ENCODE results near the gene EPN1. TPM values are rescaled to one million over a fixed set of nuclear protein-coding genes. Genes with fewer than 3 reads are reported as not detected.

Gene EPN1
- total RNA-seq, 2 donors from 2014 or later = 148 to 149 TPM

DNA sequence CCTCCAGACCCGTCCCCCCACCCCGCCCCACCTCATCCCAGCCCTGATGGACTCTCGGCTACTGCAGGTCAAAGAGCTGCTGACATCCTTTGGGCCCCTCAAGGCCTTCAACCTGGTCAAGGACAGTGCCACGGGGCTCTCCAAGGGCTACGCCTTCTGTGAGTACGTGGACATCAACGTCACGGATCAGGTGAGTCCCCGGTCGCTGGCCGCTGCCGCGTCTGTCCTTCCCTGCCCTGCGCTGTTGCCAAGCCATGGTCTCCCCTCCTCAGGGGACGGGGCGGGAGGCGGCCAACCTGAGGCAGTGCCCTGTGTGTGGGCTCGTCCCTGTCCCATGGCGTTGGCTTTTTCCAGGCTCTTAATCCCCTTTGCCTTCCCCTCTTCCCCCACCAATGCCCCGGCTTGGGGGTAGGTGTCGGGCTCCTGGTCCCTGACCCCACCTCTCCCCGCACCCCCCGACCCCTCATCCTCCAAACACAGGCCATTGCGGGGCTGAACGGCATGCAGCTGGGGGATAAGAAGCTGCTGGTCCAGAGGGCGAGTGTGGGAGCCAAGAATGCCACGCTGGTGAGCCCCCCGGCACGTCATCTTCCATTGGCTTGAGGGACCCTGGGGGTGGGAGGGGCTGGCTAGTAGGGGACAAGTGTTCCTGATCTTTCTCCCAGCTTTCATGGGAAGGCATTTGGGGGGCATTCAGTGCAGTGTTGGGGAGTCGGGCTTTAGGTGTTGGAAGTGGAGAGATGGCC, 6.2 kb upstream of the EPN1 start:
- TF ChIP-seq, protein P1, sequence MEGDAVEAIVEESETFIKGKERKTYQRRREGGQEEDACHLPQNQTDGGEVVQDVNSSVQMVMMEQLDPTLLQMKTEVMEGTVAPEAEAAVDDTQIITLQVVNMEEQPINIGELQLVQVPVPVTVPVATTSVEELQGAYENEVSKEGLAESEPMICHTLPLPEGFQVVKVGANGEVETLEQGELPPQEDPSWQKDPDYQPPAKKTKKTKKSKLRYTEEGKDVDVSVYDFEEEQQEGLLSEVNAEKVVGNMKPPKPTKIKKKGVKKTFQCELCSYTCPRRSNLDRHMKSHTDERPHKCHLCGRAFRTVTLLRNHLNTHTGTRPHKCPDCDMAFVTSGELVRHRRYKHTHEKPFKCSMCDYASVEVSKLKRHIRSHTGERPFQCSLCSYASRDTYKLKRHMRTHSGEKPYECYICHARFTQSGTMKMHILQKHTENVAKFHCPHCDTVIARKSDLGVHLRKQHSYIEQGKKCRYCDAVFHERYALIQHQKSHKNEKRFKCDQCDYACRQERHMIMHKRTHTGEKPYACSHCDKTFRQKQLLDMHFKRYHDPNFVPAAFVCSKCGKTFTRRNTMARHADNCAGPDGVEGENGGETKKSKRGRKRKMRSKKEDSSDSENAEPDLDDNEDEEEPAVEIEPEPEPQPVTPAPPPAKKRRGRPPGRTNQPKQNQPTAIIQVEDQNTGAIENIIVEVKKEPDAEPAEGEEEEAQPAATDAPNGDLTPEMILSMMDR (conservative IDR thresholded peaks at IDR 0.05) = no peak
- Histone ChIP-seq H3K9ac (ENCODE audit: extremely low read depth, low read length, poor library complexity, severe bottlenecking) (no peak overlapping the region), H3K4me3 (ENCODE audit: low read length) (no peak overlapping the region), H3K4me1 (ENCODE audit: control insufficient read depth, insufficient read depth, low read length) (peaks cover 4% of the 10 kb centered on the region), H3K9me3 (ENCODE audit: control insufficient read depth, low read length) (no peaks in the 10 kb centered on the region), H3K27me3 (ENCODE audit: control insufficient read depth, insufficient read depth, low read length, poor library complexity, severe bottlenecking) (no peaks in the 10 kb centered on the region), H3K36me3 (ENCODE audit: control insufficient read depth, insufficient read depth, low read length) (peaks cover 75% of the 10 kb centered on the region), H3K27ac (ENCODE audit: low read depth, low read length) (no peak overlapping the region)
- no peak for DNase-seq
- H3K27me3 Mint-ChIP-seq (ENCODE audit: insufficient read depth) = no peaks in the 10 kb centered on the region
- 92 to 94% methylated on average over 15 to 30 of the region's 30 CpGs for WGBS, 2 experiments (ENCODE audit: insufficient coverage in 1 of 2, insufficient read length in 1 of 2)
- H3K27ac Mint-ChIP-seq = no peak overlapping the region
- peaks cover 15% of the 10 kb centered on the region for H3K4me1 Mint-ChIP-seq
- peaks cover 78% of the 10 kb centered on the region for H3K36me3 Mint-ChIP-seq (ENCODE audit: low read depth)
- H3K4me3 Mint-ChIP-seq = no peak overlapping the region
- H3K9me3 Mint-ChIP-seq = no peaks in the 10 kb centered on the region

DNA sequence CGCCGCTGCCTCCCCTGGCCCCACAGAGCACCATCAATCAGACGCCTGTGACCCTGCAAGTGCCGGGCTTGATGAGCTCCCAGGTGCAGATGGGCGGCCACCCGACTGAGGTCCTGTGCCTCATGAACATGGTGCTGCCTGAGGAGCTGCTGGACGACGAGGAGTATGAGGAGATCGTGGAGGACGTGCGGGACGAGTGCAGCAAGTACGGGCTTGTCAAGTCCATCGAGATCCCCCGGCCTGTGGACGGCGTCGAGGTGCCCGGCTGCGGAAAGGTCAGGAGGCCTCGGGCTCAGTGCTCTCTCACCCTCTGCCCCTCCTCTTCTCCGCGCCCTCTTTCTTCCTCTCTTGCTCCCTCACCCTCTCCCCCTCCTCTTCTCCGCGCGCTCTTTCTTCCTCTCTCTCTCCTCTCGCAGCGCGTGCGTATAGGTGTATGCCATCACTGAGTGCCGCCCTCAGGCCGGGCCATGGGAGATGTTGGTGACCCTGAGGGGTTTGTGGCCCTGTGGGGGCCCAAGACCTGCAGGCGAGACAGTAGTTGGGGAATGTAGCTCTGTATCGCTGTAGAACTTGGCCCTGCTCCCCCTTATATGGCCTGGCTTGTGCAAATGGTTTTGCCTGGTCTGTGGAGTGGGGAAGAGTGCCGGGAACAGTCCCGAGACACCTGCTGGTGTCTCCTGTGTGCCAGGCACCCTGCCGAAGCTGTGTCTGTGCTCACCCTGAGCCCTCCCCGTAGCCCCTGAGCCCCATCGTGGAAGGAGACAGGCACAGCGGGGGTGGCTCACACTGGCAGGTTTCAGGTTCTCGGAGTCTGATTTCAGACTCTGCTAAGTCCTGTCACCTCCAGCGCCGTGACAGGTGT, 5.4 kb upstream of the EPN1 start:
- H3K4me1 ChIP-seq (ENCODE audit: control insufficient read depth, insufficient read depth, low read length) = peaks cover 4% of the 10 kb centered on the region
- peaks cover 74% of the 10 kb centered on the region for H3K36me3 Mint-ChIP-seq (ENCODE audit: low read depth)
- H3K4me1 Mint-ChIP-seq = peaks cover 19% of the 10 kb centered on the region
- 92 to 95% methylated on average over 31 to 42 of the region's 43 CpGs for WGBS, 2 experiments (ENCODE audit: insufficient coverage in 1 of 2, insufficient read length in 1 of 2)
- no peaks in the 10 kb centered on the region for H3K27me3 Mint-ChIP-seq (ENCODE audit: insufficient read depth)
- no peak overlapping the region for H3K27ac ChIP-seq (ENCODE audit: low read depth, low read length)
- no peak for DNase-seq
- peaks cover 66% of the 10 kb centered on the region for H3K36me3 ChIP-seq (ENCODE audit: control insufficient read depth, insufficient read depth, low read length)
- no peaks in the 10 kb centered on the region for H3K9me3 Mint-ChIP-seq
- no peaks in the 10 kb centered on the region for H3K27me3 ChIP-seq (ENCODE audit: control insufficient read depth, insufficient read depth, low read length, poor library complexity, severe bottlenecking)
- no peak overlapping the region for H3K4me3 ChIP-seq (ENCODE audit: low read length)
- H3K27ac Mint-ChIP-seq = peak overlapping the region; percentile 58
- TF ChIP-seq, protein P1 (conservative IDR thresholded peaks at IDR 0.05) = no peak
- no peaks in the 10 kb centered on the region for H3K9me3 ChIP-seq (ENCODE audit: control insufficient read depth, low read length)
- H3K4me3 Mint-ChIP-seq = no peak overlapping the region
- no peak overlapping the region for H3K9ac ChIP-seq (ENCODE audit: extremely low read depth, low read length, poor library complexity, severe bottlenecking)

DNA sequence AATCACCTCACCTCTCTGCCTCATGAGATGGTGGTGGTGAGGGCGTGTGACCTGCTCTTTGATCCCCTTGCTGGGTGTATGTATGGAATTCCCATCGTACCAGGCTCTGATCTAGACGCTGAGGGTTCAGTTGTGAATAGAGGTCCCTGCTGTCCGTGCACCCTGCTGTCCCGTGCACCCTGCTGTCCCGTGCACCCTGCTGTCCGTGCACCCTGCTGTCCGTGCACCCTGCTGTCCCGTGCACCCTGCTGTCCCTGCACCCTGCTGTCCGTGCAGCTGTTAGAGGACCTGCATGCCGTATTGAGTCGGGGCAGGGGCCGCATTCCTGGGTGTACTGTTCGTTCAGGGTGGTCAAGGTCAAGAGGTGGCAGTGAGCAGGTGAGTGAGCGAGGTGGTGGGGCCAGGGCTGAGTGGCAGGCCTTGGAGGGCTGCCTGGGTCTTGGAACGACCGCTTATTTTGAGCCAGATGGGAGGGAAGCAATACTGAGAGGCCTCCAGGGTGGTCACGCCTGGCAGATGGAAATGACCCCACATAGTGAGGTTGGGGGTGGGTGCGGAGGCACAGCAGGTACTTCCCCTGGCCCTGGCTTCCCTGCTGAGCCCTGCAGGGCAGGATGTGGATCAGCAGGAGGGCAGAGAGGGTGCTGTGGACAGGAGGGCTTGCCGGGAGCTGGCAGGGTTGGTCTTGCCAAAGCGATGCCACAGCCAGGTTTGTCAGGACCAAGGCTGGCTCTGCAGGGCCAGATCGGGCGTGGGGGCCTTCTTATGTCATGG, 4.6 kb upstream of the EPN1 start:
- peak; percentile 75 for DNase-seq
- Mint-ChIP-seq H3K27ac (peak overlapping the region; percentile 81), H3K4me1 (peaks cover 19% of the 10 kb centered on the region), H3K9me3 (no peaks in the 10 kb centered on the region), H3K36me3 (ENCODE audit: low read depth) (peaks cover 70% of the 10 kb centered on the region), H3K4me3 (no peak overlapping the region), H3K27me3 (ENCODE audit: insufficient read depth) (no peaks in the 10 kb centered on the region)
- no peak overlapping the region for H3K9ac ChIP-seq (ENCODE audit: extremely low read depth, low read length, poor library complexity, severe bottlenecking)
- WGBS, 2 experiments (ENCODE audit: insufficient coverage in 1 of 2, insufficient read length in 1 of 2) = 91 to 94% methylated on average over 18 to 23 of the region's 23 CpGs
- H3K36me3 ChIP-seq (ENCODE audit: control insufficient read depth, insufficient read depth, low read length) = peaks cover 61% of the 10 kb centered on the region
- TF ChIP-seq, protein P1 (conservative IDR thresholded peaks at IDR 0.05) = no peak
- H3K27me3 ChIP-seq (ENCODE audit: control insufficient read depth, insufficient read depth, low read length, poor library complexity, severe bottlenecking) = no peaks in the 10 kb centered on the region
- H3K4me3 ChIP-seq (ENCODE audit: low read length) = no peak overlapping the region
- peaks cover 4% of the 10 kb centered on the region for H3K4me1 ChIP-seq (ENCODE audit: control insufficient read depth, insufficient read depth, low read length)
- no peaks in the 10 kb centered on the region for H3K9me3 ChIP-seq (ENCODE audit: control insufficient read depth, low read length)
- H3K27ac ChIP-seq (ENCODE audit: low read depth, low read length) = no peak overlapping the region
